Measurements from ENCODE around the gene MAGI3.

The MAGI3 gene

DNA sequence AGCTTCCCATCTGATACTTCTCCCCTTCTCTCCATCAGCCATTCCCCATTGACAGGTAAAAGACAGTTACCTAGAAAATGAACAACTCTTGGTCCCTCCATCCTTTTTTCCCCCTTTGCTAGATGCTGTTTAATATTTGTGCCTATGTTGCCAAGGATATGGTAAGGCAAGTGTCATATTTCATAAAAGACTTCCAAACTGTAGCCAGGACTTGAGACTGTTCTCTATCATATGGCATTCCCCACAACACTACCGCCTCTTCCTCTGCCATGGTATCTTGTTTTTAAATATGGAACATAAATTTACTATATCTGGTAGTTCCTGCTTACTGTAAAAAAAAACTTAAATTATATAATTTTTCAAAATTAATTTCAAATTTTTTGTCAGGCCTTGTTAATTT is 271.8 kb downstream of the MAGI3 start:
- DNase-seq, result no peak

- DNase-seq, result no peak
Observed at GRCh38 chr1:113663165-113663951, 273.0 kb downstream of the MAGI3 start.

- DNase-seq, result no peak
Observed at GRCh38 chr1:113665071-113665470, 274.8 kb downstream of the MAGI3 start.

- DNase-seq, result no peak
Observed at GRCh38 chr1:113666126-113666525, 275.8 kb downstream of the MAGI3 start.

DNA sequence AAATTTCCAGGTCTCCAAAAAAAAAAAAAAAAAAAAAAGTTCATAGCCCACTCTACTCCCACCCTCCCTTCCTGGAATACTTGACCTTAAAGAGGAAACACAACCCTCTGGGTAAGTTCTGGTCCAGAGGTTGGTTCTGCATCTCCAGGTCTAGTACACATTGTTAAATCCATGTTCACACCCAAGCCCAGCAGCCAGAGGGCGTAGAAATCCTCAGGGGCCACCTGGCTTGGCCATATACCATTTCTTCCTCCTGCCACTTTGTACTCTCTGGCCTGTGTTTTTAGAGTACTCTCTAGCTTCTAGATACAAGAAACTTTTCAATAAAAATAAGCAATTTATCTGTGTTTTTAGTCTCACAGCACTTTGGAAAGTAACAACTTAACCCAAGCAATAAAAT is 279.7 kb downstream of the MAGI3 start:
- peak in 1 of 2 donors; percentile 3 for DNase-seq

DNA sequence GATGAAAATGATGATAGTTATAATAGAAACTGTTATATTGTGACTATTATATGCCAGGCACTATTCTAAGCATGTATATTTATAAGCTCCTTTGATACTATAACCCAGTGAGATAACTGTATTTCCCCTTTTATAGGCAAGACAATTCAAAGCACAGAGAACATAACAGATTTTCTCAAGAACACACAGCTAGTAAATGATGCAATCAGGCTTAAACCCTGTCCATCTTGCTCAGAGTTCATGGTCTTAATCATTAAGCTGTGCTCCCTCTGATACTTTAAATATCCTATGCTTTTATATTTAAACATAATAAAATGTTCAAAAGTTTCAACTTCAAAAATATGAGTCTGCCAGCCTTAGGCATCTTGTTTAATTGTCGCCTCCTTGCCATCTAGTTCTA is 280.3 kb downstream of the MAGI3 start:
- no peak for DNase-seq

DNA sequence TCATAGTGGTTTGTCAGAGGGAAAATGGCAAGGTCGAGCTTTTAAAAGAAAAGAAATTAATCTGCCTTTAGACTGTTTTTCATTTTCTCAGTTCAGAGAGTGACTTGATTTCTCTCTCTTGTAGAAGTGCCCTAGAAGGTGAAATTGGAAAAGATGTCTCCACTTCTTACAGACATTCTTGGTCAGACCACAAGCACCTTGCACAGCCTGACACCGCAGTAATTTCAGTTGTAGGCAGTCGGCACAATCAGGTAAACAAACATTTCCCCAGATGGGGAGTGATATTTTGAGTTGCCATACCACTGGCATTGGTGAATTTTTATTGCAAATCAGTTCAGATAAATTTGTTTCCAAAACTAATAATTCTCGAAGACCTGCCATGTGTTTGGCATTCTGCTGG is 282.2 kb downstream of the MAGI3 start:
- DNase-seq, result no peak

GRCh38 chr1:113674591-113674990 is 284.3 kb downstream of the MAGI3 start:
- DNase-seq, result no peak

- DNase-seq, result no peak
Observed at GRCh38 chr1:113675302-113675701, 285.0 kb downstream of the MAGI3 start.

GRCh38 chr1:113676524-113676923 is 286.2 kb downstream of the MAGI3 start:
- no peak for DNase-seq

DNA sequence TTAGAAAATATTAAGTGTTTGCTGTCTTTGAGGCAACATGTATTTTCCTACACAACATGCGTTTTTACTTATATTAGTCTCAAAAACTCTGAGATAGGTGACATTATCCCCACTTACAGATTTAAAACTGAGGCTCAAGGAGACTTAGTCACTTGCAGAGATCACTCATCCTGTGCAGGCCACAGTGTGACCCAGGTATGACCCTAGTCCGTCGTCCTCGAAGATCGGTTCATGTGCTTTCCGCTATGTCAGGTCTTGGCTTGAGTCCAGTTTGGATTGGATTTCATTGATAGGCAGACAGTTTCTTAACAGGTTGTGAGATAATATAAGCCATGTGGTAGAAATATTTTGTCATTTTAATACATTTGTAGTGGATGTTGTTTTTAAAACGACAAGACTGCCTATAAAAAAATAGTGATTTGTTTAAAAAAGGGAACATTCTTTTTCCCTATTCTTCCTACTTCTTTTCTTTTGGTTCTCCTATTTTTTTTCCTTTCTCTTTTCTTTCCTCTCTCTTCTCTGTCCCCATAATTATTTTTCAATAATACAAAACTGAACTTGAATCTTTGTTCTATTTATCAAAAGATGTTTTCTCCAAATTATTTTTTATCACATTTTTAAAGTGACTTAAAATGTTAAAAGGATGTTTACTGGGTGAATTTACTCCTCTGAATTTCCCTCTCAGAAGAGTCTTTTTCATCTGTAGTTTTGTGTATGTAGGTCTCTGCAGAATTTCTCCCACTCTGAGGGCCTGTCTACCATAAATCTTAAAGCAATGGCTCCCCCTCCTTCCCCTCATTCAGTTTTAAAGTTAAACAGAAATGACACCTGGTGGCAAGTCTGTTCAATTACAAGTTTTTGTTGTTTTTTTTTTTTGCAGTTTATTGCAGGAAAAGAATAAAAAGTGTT is 287.2 kb downstream of the MAGI3 start:
- peak in 1 of 2 donors; percentile 52 for DNase-seq

DNA sequence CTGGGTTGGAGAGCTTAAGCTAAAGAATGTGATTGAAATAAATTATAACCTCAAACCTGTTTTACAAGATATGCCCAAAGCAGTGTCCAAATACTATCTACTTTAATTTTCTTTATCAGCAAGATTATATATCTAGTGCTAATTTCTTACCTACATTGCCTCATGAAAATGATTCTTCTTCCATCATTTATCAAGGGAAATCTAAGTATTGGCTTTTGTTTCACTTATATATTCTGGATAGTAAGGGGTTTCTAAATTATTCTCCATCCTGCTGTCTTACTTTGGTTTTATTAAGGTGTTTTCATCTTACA is 287.8 kb downstream of the MAGI3 start:
- DNase-seq, result no peak

- no peak for DNase-seq
Observed at GRCh38 chr1:113681596-113682337, 291.5 kb downstream of the MAGI3 start.

GRCh38 chr1:113683384-113684152 is 293.3 kb downstream of the MAGI3 start:
- DNase-seq, result no peak

DNA sequence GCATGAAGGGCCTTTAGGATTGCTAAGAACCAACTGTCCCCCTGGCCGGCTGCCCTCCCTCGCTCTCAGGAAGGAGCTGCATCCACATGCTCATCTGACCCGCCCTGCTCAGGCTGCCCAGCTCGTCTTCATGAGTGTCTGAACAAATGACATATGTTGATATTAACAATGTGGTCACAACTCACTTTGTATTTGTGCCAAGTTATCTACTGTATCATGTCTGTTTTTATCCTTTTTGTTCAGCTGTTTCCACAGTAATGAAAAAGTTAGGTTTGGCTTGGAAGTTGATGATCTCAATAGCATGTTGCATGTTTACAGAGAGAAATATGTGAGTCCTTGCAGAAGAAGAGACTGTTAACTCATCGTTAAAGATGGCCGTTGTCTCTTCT is 293.8 kb downstream of the MAGI3 start:
- DNase-seq, result no peak

DNA sequence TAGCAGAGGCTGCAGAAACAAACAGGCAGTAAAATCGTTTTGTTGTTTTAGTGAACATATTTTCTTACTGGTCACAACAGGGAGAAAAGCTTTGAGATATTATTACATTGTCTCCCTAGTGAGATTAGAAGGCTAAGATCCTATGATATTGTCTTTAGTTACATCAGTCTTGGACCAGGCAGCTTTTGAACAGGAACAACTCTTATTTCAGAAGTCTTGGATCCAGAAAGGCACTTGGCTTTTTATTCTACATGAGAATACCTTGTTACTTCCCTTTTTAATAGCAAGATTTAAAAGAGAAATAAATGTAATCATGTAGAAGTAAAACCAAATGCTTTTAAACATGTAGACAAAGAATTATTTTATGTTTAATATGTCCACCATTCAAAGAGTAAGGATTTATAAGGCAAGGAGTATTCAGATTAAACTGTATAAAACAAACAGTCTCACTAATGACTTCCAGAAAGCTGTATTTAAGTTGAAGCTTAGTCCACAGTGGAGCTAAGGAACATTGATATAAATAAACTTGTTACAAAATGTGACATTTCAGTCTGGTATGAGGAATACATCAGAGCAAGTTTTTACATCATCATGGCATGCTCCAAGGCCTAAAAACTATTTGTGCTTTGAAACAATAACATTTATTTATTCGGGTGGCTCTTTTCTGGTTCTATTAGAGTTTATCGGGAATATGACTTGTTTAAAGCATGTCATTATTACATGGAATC is 296.7 kb downstream of the MAGI3 start:
- no peak for DNase-seq

DNA sequence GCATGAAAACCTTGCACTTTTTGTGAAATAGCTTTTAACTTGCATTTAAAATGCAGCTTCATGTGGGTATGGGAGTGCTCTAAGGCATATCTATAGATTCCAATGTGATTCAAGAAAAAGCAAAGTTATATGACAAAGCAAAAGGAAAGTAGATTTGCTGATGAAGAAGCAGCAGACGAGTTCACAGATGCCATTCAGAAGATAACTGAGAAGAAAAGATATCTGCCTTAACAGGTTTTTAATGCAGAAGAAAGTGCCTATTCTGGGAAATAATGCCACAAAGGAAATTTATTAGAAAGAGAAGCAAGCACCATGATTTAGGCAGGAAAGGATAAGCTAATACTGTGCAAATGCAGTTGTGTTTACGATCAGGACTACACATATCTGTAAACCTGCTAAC is 300.9 kb downstream of the MAGI3 start:
- no peak for DNase-seq

- DNase-seq, result peak in 1 of 2 donors; percentile 9
Observed at GRCh38 chr1:113692342-113692741, 302.0 kb downstream of the MAGI3 start.

- no peak for DNase-seq
Observed at GRCh38 chr1:113692824-113693431, 302.6 kb downstream of the MAGI3 start.

GRCh38 chr1:113694910-113695309 is 304.6 kb downstream of the MAGI3 start:
- no peak for DNase-seq

GRCh38 chr1:113701429-113701828 is 311.1 kb downstream of the MAGI3 start:
- no peak for DNase-seq

Data from CD4-positive, alpha-beta T cell treated with Interferon alpha-2 for 1 hour (primary cell).